ENCODE measurements around the gene PTPN9.
"Not testable (repeated sequence)": the region's sequence is repeated elsewhere in the genome, so short reads cannot be mapped to it uniquely, and the experiment has no call there.

Gene PTPN9

GRCh38 chr15:75582943-75583342, 3.8 kb upstream of the PTPN9 start:
- not testable (repeated sequence) for DNase-seq

DNA sequence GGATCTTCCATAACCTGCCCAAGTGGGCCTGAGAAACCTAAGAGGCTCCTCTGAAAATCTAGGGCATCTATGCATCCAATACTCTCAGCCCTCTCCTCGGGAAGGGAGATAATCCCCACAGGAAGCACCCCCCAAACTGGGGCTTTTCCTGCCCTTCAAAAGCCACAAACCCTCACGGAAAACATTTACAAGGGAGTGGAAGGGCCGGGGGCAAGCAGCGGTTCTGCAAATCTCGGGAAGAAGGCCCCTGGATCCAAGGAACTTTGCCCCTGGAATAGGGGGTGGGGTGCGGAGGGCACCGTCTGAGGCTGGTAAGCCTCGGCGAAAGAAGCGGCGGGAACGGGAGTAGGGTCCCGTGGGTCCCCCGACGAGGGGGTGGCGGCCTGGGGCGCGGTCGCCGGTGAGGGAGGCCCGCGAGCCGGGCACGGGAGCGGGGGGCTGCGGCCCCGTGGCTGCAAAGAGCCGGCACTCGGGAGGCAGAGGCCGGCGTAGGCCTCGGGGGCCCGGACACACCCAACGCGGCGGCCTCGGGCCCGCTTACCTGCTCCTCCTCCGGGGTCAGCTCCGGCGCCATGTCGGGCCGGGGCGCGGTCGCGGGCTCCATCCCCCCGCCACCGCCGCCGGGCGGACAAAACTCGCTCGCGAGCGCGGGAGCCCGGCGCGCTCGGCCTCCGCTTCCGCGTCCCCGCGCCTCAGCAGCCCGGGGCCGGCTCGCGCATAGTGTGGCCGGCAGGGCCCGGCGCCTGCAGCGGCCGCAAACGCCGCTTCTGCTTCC, 755 bp downstream of the PTPN9 start:
- DNase-seq, result peak; percentile 9

DNA sequence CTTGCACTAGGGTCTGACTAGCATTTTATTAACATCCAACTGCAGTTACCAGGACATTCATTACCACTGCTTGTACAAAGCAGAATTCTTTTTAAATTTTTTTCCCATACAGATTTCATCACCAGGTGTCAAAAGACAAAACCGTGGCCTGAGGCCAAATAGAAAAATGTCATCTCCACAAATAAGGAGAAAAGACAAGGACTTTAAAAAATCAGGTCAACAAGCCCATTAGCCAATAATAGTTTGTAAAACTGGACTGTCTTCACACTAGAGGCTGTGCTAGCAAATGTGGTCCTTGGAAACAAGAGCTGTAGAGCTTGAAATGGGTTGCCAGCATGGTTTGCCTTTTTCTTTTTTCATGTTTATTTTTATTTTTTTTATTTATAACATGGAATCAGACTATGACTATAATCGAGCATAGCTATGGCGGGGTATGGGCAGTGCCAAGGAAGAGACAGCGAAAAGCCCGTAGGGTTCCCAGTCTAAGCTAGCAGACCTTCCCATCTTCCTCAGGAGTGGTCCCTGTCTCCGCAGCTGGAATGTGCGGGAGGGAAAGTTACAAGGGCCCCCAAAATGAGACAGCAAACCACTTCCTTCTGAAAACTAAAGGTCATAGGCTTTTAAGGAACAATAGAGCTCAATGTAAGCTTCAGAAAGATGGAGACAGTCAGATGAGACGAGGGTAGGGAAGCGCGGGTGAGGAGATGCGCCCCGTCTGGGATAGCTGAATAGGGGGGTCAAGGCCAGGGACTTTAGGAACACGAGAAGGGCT, 1.5 kb downstream of the PTPN9 start:
- DNase-seq, result no peak

DNA sequence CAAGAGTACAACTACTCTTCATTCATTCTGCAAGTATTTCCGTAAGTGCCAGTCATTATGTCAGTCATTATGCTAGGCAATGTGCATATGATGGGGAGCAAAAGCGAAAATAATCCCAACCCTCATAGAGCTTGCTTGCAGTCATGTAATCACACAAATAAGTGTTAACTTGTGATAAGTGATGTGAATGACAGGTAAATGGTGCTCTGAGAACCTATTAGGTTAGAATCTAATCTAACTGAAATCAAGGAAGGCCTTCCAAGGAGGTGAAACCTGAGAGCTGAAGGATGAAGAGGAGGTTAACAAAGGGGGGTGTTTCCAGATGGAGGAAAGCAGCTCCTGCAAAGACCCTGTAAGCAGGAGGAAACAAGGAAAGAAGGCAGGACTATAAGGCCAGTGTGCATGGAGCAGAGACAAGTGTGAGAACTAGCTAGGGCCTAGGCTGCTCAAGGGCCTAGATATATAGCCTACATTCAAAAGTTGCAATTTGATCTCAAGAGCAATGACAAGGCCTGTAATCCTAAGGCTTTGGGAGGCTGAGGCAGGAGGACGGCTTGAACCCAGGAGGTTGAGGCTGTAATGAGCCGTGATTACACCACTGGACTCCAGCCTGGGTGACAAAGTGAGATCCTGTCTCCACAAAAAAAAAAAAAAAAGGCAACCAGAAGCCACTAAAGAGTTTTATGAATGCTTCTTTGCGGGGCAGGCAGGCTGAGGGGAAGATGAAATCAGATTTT, 5.3 kb downstream of the PTPN9 start:
- DNase-seq, result no peak

GRCh38 chr15:75570126-75570845, 8.8 kb downstream of the PTPN9 start:
- no peak for DNase-seq

DNA sequence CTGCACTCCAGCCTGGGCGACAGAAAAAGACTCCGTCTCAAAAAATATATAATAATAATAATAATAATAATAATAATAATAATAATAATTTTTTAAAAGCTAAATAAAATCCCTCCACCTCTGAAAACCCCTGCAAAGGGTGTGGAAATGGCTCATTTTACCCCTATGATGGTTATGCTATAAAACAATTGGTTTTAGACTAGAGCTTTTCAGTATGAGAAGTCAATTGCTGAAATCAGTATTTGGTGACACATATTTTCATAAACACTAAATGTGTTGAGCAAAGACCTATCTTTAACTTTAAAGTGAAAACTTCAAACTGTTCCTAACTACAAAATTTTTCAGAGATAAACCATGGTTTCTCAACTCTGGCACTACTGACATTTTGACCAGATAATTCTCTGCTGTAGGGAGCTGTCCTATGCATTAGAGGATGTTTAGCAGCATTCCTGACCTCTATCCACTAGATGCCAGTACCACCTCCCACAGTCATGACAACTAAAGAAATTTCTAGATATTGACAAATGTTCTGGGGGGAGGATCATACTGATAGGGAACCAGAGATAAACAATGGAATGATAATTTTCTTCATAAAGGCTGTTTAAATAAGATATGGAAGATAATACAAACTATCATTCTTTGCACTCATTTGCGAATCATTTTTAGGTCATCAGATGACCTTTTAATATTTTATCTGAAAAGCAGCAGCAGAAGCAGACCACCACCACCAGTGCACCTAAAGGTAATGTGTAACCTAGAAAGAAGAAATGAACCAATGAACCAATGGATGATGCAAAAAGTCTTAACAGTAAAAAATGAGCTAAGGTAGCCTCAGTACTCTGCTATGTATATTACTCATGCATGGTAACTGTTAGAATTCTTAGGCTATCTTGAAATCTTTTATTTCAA, 13.8 kb downstream of the PTPN9 start:
- no peak for DNase-seq

- no peak for DNase-seq
Measured at GRCh38 chr15:75561888-75562287, 17.2 kb downstream of the PTPN9 start.

GRCh38 chr15:75559360-75559759, 19.8 kb downstream of the PTPN9 start:
- not testable (repeated sequence) for DNase-seq

DNA sequence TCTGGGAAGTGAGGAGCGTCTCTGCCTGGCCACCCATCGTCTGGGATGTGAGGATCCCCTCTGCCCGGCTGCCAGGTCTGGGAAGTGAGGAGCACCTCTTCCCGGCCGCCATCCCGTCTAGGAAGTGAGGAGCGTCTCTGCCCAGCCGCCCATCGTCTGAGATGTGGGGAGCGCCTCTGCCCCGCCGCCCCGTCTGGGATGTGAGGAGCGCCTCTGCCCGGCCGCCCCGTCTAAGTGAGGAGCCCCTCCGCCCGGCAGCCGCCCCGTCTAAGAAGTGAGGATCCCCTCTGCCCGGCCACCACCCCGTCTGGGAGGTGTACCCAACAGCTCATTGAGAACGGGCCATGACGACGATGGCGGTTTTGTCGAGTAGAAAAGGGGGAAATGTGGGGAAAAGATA, 20.2 kb downstream of the PTPN9 start:
- not testable (repeated sequence) for DNase-seq

GRCh38 chr15:75554717-75555116, 24.4 kb downstream of the PTPN9 start:
- no peak for DNase-seq

GRCh38 chr15:75553659-75554058, 25.5 kb downstream of the PTPN9 start:
- DNase-seq, result no peak

DNA sequence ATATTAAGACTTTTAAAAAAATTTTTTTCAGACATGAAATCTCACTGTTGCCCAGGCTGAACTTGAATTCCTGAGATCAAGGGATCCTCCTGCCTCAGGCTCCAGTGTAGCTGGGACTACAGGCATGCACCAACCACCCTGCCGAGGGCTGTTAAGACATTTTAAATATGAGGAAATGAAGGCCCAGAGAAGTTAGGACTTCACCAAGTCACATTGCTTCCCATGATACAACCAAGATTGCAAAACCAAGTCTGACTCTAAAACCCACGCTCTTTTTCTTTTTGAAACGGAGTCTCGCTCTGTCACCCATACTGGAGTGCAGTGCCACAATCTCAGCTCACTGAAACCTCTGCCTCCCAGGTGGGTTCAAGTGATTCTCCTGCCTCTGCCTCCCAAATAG, 28.0 kb downstream of the PTPN9 start:
- no peak for DNase-seq

- no peak for DNase-seq
Measured at GRCh38 chr15:75545064-75545463, 34.1 kb downstream of the PTPN9 start.

GRCh38 chr15:75544359-75544758, 34.8 kb downstream of the PTPN9 start:
- no peak for DNase-seq

- not testable (repeated sequence) for DNase-seq
Measured at GRCh38 chr15:75542949-75543545, 36.1 kb downstream of the PTPN9 start.

GRCh38 chr15:75542386-75542797, 36.7 kb downstream of the PTPN9 start:
- DNase-seq, result no peak

DNA sequence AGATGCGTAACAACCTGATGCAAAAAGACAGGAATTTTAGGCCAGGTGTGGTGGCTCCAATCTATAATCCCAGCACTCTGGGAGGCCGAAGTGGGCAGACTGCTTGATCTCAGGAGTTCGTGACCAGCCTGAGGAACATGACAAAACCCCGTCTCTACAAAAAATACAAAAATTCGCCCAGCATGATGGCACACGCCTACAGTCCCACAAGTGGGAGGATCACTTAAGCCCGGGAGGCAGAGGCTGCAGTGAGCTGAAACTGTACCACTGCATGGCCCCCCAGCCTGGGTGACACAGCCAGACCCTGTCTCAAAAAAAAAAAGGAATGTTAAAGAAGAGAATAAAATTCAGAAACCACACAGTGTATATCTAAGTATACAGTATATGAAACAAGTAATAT, 40.7 kb downstream of the PTPN9 start:
- no peak for DNase-seq

GRCh38 chr15:75533945-75534344, 45.2 kb downstream of the PTPN9 start:
- no peak for DNase-seq

- DNase-seq, result no peak
Measured at GRCh38 chr15:75532413-75533250, 46.5 kb downstream of the PTPN9 start.

DNA sequence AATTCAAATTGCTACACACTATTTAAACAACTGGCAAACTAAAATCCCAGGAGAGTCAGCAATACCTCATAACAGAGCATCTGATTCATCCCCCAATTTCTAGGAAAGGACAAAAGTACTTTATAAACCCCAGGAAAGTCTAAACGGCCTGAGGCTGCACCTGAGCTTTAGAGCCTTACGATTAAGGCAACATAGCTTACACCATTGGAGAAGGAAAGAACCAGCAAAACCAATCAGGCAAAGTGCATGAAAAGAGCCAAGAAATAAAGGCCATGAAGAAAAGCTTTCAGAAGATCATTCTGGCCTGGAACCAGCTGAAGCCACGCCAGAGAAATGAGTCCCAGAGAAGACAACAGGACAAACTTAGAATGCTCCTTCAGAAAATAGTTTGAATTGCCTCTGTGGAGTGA, 48.1 kb downstream of the PTPN9 start:
- DNase-seq, result no peak
